HepG2 (cell line): ENCODE data around the gene NFATC2. TPM values are rescaled to one million over a fixed set of nuclear protein-coding genes. Genes with fewer than 3 reads are reported as not detected.
A peak's percentile ranks its signal among the peaks of the same experiment; 100 is the strongest.

Source experiments
- CENPBD1 ChIP-seq: sonication (generic); formaldehyde crosslinking; IDR thresholded peaks from 2 replicates; pipeline ENCODE4 v1.8.0; 2022; ENCODE audit warnings: missing genetic modification reagents, low read depth, mild to moderate bottlenecking, borderline replicate concordance
- CHCHD3 ChIP-seq: sonication (generic); formaldehyde crosslinking; IDR thresholded peaks from 2 replicates; pipeline ENCODE4 v1.8.0; 2022; ENCODE audit warnings: mild to moderate bottlenecking, missing genetic modification reagents, moderate library complexity
- CREB3 ChIP-seq: sonication (generic); formaldehyde crosslinking; IDR thresholded peaks from 2 replicates; pipeline ENCODE4 v1.5.0; 2020; ENCODE audit warnings: missing genetic modification reagents
- DPF2 ChIP-seq: sonication (generic); formaldehyde crosslinking; IDR thresholded peaks from 2 replicates; pipeline ENCODE4 v1.4.0; 2020; ENCODE audit warnings: mild to moderate bottlenecking, low read depth, missing genetic modification reagents, borderline replicate concordance
- DRAP1 ChIP-seq: IDR thresholded peaks from 2 replicates; pipeline ENCODE4 v1.6.1; 2016; ENCODE audit warnings: missing genetic modification reagents, missing compliant biosample characterization
- ERF ChIP-seq: IDR thresholded peaks from 2 replicates; pipeline ENCODE4 v1.6.1; 2018; ENCODE audit warnings: missing biosample characterization, missing genetic modification reagents
- FOSL2 ChIP-seq: sonication (generic); formaldehyde crosslinking; IDR thresholded peaks from 2 replicates; pipeline ENCODE4 v1.4.0; 2020; ENCODE audit warnings: missing genetic modification reagents
- HNRNPLL ChIP-seq: fragments of 200-400 bp; formaldehyde crosslinking; IDR thresholded peaks from 2 replicates; pipeline ENCODE4 v1.6.1; 2017; ENCODE audit warnings: mild to moderate bottlenecking, low read depth, low read length; ENCODE audit not compliant: poor library complexity, severe bottlenecking
- NFKB2 ChIP-seq: sonication (generic); formaldehyde crosslinking; IDR thresholded peaks from 2 replicates; pipeline ENCODE4 v1.4.0; 2020; ENCODE audit warnings: missing genetic modification reagents, borderline replicate concordance
- ONECUT2 ChIP-seq: sonication (generic); formaldehyde crosslinking; IDR thresholded peaks from 2 replicates; pipeline ENCODE4 v1.4.0; 2020; ENCODE audit warnings: missing genetic modification reagents
- PHB2 ChIP-seq: fragments of 450-650 bp; IDR thresholded peaks from 2 replicates; pipeline ENCODE4 v1.6.1; 2018; ENCODE audit not compliant: partially characterized antibody
- PITX1 ChIP-seq: sonication (generic); formaldehyde crosslinking; IDR thresholded peaks from 2 replicates; pipeline ENCODE4 v1.5.1; 2020; ENCODE audit warnings: mild to moderate bottlenecking, missing genetic modification reagents
- RBM22 ChIP-seq: fragments of 200-400 bp; formaldehyde crosslinking; optimal IDR thresholded peaks from 2 replicates; pipeline ENCODE3; 2017; ENCODE audit warnings: mild to moderate bottlenecking, low read length, moderate library complexity
- SKI ChIP-seq: fragments of 450-650 bp; IDR thresholded peaks from one replicate; pipeline ENCODE4 v1.6.1; 2018; ENCODE audit warnings: mild to moderate bottlenecking; ENCODE audit not compliant: partially characterized antibody
- SNAPC5 ChIP-seq: sonication (generic); formaldehyde crosslinking; IDR thresholded peaks from 2 replicates; pipeline ENCODE4 v1.8.1; 2023; ENCODE audit warnings: mild to moderate bottlenecking, missing genetic modification reagents, borderline replicate concordance
- TBP ChIP-seq: sonication (generic); formaldehyde crosslinking; IDR thresholded peaks from 2 replicates; pipeline ENCODE4 v1.5.0; 2020; ENCODE audit warnings: missing genetic modification reagents
- TFE3 ChIP-seq: IDR thresholded peaks from 2 replicates; pipeline ENCODE4 v1.6.1; 2016
- XBP1 ChIP-seq: sonication (generic); formaldehyde crosslinking; IDR thresholded peaks from 2 replicates; pipeline ENCODE4 v1.5.0; 2020; ENCODE audit warnings: missing genetic modification reagents
- YEATS4 ChIP-seq: sonication (generic); formaldehyde crosslinking; IDR thresholded peaks from 2 replicates; pipeline ENCODE4 v1.4.0; 2020; ENCODE audit warnings: missing genetic modification reagents, borderline replicate concordance
- ZBTB20 ChIP-seq: sonication (generic); formaldehyde crosslinking; IDR thresholded peaks from 2 replicates; pipeline ENCODE4 v1.8.1; 2023; ENCODE audit warnings: missing genetic modification reagents, low read depth, mild to moderate bottlenecking, borderline replicate concordance
- ZBTB4 ChIP-seq: sonication (generic); formaldehyde crosslinking; IDR thresholded peaks from 2 replicates; pipeline ENCODE4 v1.4.0; 2020; ENCODE audit warnings: missing genetic modification reagents, mild to moderate bottlenecking, borderline replicate concordance
- ZNF563 ChIP-seq: sonication (generic); formaldehyde crosslinking; IDR thresholded peaks from 2 replicates; pipeline ENCODE4 v1.8.0; 2022; ENCODE audit warnings: mild to moderate bottlenecking, moderate library complexity, missing genetic modification reagents
- ZNF644 ChIP-seq: IDR thresholded peaks from 2 replicates; pipeline ENCODE4 v1.6.1; 2016; ENCODE audit warnings: low read depth
- polyA plus RNA-seq, 8 experiments: library from polyadenylated mRNA; depleted of rRNA in 3 of 8; stranded (reverse) in 7 of 8; unstranded in 1 of 8; fragments of >200 nt; fragmentation: Illumina TruSeq in 4 of 8; extraction: Trizol in 4 of 8; gene quantifications; 2 replicates each; pipeline versions ENCODE4 v1.2.1 to v1.2.3, GENCODE V29; 2011 to 2016; ENCODE audit warnings: low read depth in 4 of 8, missing spikeins in 1 of 8, mixed read lengths in 1 of 8; ENCODE audit not compliant: insufficient read depth in 1 of 8
- total RNA-seq, 5 experiments: library from RNA; depleted of rRNA; stranded (reverse); fragments of >200 nt; fragmentation: Illumina TruSeq; extraction: Trizol; gene quantifications; 2 replicates each; pipeline ENCODE4 v1.2.3, GENCODE V29; 2016; ENCODE audit warnings: low read depth in 1 of 5

Gene NFATC2
- total and polyA plus RNA-seq, 2 of the 13 experiments (the other 11 are each of a cell fraction or from before 2014, with no cell fraction given): 1.9 to 3.3 TPM

- TF ChIP-seq DRAP1 (CRISPR knock-in tag) (no peak), ONECUT2 (no peak), CENPBD1 (CRISPR knock-in tag) (no peak; the same call in 1 of the 2 replicates), YEATS4 (CRISPR knock-in tag) (no peak), CREB3 (CRISPR knock-in tag) (no peak), TBP (no peak), ZNF563 (CRISPR knock-in tag) (no peak; the same call in 1 of the 2 replicates), SNAPC5 (CRISPR knock-in tag) (no peak), ZBTB20 (CRISPR knock-in tag) (no peak), PITX1 (CRISPR knock-in tag) (no peak), DPF2 (CRISPR knock-in tag) (no peak), XBP1 (CRISPR knock-in tag) (no peak), ZBTB4 (CRISPR knock-in tag) (no peak), RBM22 (no peak), SKI (no peak), TFE3 (CRISPR knock-in tag) (no peak), PHB2 (no peak), HNRNPLL (peak; percentile 72), NFKB2 (CRISPR knock-in tag) (peak; percentile 59; the same call in 1 of the 2 replicates), ZNF644 (CRISPR knock-in tag) (no peak), FOSL2 (CRISPR knock-in tag) (no peak), ERF (CRISPR knock-in tag) (no peak), CHCHD3 (CRISPR knock-in tag) (no peak)
Observed at GRCh38 chr20:51542571-51543421, at the start of gene NFATC2 (continued).
